Measurements from ENCODE around the gene TMEM131L.
"Not testable (repeated sequence)": the region's sequence is repeated elsewhere in the genome, so short reads cannot be mapped to it uniquely, and the experiment has no call there.

Gene TMEM131L

DNA sequence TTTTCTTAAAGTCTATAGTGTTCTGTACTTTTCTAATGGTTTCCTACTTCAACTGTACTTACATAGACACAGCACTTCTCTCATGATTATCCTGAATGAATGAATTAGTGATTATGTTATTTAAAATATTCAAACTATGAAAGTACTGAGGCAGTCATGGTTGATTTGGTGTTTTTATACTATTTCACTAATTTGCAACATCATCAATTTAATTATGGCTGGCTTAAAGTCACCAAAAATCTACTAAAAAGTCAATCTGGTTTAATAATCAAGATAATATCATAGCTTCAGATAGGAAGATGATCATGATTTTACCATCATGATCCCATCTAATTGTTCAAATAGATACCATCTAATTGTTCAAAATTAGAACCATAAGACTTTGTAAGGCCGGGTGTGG, 16.8 kb upstream of the TMEM131L start:
- H3K36me3 ChIP-seq (ENCODE audit: insufficient read depth, low read length), result no peaks in the 10 kb centered on the region
- no peaks in the 10 kb centered on the region for H3K27me3 ChIP-seq (ENCODE audit: insufficient read depth, low read length)
- H3K4me3 ChIP-seq (ENCODE audit: low read length), result no peak overlapping the region
- 100% methylated on average over 1 of the region's 1 CpG for WGBS
- H3K9me3 ChIP-seq (ENCODE audit: insufficient read depth, low read depth, low read length), result no peaks in the 10 kb centered on the region
- peaks cover 13% of the 10 kb centered on the region; the same call in 1 of the 2 replicates for H3K4me1 ChIP-seq (ENCODE audit: insufficient read depth, low read length)
- no peak overlapping the region for H3K27ac ChIP-seq (ENCODE audit: low read depth, low read length)
- no peak overlapping the region for H3K9ac ChIP-seq (ENCODE audit: low read depth, low read length)

DNA sequence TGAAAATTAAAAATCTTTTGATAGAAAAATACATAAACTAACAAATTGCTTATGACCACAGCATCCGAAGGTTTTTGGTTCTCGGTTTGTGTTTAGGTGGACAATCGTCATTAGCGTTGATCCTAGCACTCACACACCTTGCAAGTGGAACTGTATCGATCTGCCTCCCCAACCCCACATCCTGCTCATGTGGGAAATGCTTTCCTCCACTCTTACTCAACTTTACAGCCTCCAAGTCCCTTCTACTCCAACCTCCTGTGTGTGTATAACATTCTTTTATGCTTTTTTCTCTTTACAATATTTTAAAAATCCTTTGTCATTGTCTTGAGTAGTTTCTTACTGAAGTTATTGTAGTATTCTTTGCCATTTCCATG, 15.6 kb upstream of the TMEM131L start:
- H3K27me3 ChIP-seq (ENCODE audit: insufficient read depth, low read length), result no peaks in the 10 kb centered on the region
- no peak overlapping the region for H3K27ac ChIP-seq (ENCODE audit: low read depth, low read length)
- WGBS, result 96% methylated on average over 5 of the region's 5 CpGs

DNA sequence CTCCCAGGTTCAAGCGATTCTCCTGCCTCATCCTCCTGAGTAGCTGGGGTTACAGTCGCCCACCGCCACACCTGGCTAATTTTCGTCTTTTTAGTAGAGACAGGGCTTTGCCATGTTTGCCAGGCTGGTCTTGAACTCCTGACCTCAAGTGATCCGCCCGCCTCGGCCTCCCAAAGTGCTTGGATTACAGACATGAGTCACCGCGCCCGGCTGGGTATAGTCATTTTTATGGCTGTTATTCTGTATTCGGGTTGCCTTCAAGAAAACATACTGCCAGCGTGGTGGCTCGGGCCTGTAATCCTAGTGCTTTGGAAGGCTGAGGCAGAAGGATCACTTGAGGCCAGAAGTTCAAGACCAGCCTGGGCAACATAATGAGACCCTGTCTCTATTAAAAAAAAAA, 15.0 kb upstream of the TMEM131L start:
- not testable (repeated sequence) for H3K4me3 ChIP-seq (ENCODE audit: low read length); H3K9me3 ChIP-seq (ENCODE audit: insufficient read depth, low read depth, low read length); H3K27me3 ChIP-seq (ENCODE audit: insufficient read depth, low read length); H3K9ac ChIP-seq (ENCODE audit: low read depth, low read length); H3K27ac ChIP-seq (ENCODE audit: low read depth, low read length); H3K36me3 ChIP-seq (ENCODE audit: insufficient read depth, low read length)
- H3K4me1 ChIP-seq (ENCODE audit: insufficient read depth, low read length), result peaks cover 13% of the 10 kb centered on the region; the same call in 1 of the 2 replicates
- WGBS, result 78% methylated on average over 13 of the region's 13 CpGs

More for the DNA sequence above, 15.6 kb upstream of the TMEM131L start:
- Histone ChIP-seq H3K4me3 (ENCODE audit: low read length) (no peak overlapping the region), H3K4me1 (ENCODE audit: insufficient read depth, low read length) (peaks cover 13% of the 10 kb centered on the region; the same call in 1 of the 2 replicates), H3K9me3 (ENCODE audit: insufficient read depth, low read depth, low read length) (no peaks in the 10 kb centered on the region), H3K36me3 (ENCODE audit: insufficient read depth, low read length) (no peaks in the 10 kb centered on the region), H3K9ac (ENCODE audit: low read depth, low read length) (no peak overlapping the region)

DNA sequence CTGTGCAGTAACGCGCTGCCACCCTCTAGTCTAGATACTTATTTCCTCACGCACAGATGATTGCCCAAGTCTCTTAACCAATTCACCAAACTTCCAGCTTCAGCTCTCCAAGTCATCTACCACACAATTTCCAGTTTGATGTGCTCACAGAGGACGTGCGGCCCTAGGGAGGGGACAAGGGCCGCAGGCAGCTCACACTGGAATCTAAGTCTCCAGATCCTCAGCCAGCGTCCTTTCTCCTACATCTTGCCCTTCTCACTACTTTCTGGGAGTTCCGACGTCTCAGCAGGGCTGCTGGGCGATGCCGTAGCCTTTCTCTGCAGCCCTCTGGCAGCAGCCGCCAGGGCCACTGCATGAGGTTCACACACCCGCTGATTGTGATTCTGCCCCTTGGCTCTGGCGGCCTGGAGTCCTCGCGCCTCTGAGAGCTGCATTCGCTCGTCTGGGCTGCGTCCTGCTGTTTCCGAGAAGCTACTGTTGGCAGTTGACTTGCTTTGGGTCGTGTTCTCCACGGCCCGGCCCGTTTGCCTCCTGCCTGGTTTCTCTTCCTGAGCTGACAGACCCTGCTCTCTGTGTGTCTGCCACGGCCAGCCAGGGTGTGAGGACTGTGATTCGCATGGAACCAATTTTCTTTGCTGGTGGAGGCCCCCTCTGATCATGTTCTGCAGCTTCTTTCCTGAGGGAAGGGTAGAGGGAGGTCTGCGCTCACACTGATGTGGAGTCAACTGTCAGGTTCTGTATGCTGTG, 14.1 kb upstream of the TMEM131L start:
- Histone ChIP-seq H3K4me3 (ENCODE audit: low read length) (no peak overlapping the region), H3K27me3 (ENCODE audit: insufficient read depth, low read length) (no peaks in the 10 kb centered on the region), H3K27ac (ENCODE audit: low read depth, low read length) (no peak overlapping the region), H3K9me3 (ENCODE audit: insufficient read depth, low read depth, low read length) (no peaks in the 10 kb centered on the region), H3K4me1 (ENCODE audit: insufficient read depth, low read length) (peaks cover 13% of the 10 kb centered on the region; the same call in 1 of the 2 replicates), H3K36me3 (ENCODE audit: insufficient read depth, low read length) (no peaks in the 10 kb centered on the region), H3K9ac (ENCODE audit: low read depth, low read length) (no peak overlapping the region)
- 46% methylated on average over 27 of the region's 27 CpGs for WGBS

DNA sequence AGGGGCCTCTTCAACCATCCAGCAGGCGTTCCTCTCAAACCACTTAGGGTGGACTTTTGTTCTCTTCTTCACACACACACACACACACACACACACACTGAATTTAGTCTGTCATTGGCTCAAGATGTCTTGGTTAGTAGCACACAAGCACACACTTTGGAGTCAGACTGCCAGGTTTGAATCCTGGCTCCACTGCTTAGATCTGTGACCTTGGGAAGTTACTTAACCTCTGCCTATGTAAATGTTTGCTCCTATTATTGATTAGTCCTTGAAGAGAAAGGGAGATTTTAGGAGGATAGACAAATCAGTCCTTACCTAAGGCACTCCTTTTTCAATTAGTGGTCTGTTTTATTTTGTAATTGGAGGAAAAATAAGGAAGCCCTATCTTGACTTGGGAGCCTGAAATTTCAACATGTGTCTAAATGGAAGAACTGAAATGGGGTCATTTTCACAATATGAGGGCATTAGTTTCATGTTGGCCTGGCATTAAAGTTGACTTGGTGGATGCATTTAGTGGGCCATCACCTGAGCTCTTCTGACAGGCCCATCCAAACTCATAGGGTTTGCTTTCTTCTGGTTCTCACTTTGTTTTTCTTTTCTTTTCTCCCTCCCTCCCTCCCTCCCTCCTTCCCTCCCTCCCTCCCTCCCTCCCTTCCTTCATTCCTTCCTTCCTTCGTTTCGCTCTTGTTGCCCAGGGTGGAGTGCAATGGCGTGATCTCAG, 13.3 kb upstream of the TMEM131L start:
- H3K27ac ChIP-seq (ENCODE audit: low read depth, low read length), result no peak overlapping the region
- no peak overlapping the region for H3K4me3 ChIP-seq (ENCODE audit: low read length)
- 88% methylated on average over 4 of the region's 4 CpGs for WGBS
- H3K4me1 ChIP-seq (ENCODE audit: insufficient read depth, low read length), result peaks cover 13% of the 10 kb centered on the region; the same call in 1 of the 2 replicates
- no peaks in the 10 kb centered on the region for H3K36me3 ChIP-seq (ENCODE audit: insufficient read depth, low read length)
- no peak overlapping the region for H3K9ac ChIP-seq (ENCODE audit: low read depth, low read length)
- no peaks in the 10 kb centered on the region for H3K9me3 ChIP-seq (ENCODE audit: insufficient read depth, low read depth, low read length)
- H3K27me3 ChIP-seq (ENCODE audit: insufficient read depth, low read length), result no peaks in the 10 kb centered on the region

DNA sequence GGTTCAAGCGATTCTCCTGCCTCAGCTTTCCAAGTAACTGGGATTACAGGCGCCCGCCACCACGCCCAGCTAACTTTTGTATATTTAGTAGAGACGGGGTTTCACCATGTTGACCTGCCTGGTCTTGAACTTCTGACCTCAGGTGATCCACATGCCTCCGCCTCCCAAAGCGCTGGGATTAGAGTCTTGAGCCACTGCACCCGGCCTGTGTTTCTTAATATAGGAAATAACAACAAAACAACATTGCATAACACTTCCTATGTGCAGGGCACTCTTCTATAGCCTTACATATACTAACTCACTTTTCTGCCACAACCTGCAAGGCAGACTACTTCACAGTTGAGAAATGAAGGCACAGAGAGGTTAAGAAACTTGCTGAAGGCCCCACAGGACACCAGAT, 12.8 kb upstream of the TMEM131L start:
- no peaks in the 10 kb centered on the region for H3K9me3 ChIP-seq (ENCODE audit: insufficient read depth, low read depth, low read length)
- H3K27ac ChIP-seq (ENCODE audit: low read depth, low read length), result no peak overlapping the region
- no peak overlapping the region for H3K9ac ChIP-seq (ENCODE audit: low read depth, low read length)
- H3K36me3 ChIP-seq (ENCODE audit: insufficient read depth, low read length), result no peaks in the 10 kb centered on the region
- H3K27me3 ChIP-seq (ENCODE audit: insufficient read depth, low read length), result no peaks in the 10 kb centered on the region
- H3K4me1 ChIP-seq (ENCODE audit: insufficient read depth, low read length), result peaks cover 13% of the 10 kb centered on the region; the same call in 1 of the 2 replicates
- H3K4me3 ChIP-seq (ENCODE audit: low read length), result no peak overlapping the region
- WGBS, result 89% methylated on average over 8 of the region's 8 CpGs

DNA sequence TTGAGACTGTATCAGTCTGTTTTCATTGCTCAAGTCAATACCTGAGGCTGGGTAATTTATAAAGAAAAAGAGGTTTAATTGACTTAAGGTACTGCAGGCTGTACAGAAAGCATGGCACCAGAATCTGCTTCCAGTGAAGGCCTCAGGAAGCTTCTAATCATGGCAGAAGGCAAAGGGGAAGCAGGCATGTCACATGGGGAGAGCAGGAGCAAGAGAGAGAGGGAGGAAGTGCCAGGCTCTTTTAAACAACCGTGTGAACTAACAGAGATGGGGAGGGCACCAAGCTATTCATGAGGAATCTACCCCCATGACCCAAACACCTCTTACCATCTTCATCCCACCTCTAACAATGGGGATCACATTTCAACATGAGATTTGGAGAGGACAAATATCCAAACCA, 7.2 kb upstream of the TMEM131L start:
- no peaks in the 10 kb centered on the region for H3K9me3 ChIP-seq (ENCODE audit: insufficient read depth, low read depth, low read length)
- WGBS, result 83% methylated on average over 1 of the region's 1 CpG
- H3K27me3 ChIP-seq (ENCODE audit: insufficient read depth, low read length), result no peaks in the 10 kb centered on the region
- no peak overlapping the region for H3K27ac ChIP-seq (ENCODE audit: low read depth, low read length)
- no peaks in the 10 kb centered on the region for H3K36me3 ChIP-seq (ENCODE audit: insufficient read depth, low read length)
- H3K4me1 ChIP-seq (ENCODE audit: insufficient read depth, low read length), result no peaks in the 10 kb centered on the region
- no peak overlapping the region for H3K9ac ChIP-seq (ENCODE audit: low read depth, low read length)
- no peak overlapping the region for H3K4me3 ChIP-seq (ENCODE audit: low read length)

DNA sequence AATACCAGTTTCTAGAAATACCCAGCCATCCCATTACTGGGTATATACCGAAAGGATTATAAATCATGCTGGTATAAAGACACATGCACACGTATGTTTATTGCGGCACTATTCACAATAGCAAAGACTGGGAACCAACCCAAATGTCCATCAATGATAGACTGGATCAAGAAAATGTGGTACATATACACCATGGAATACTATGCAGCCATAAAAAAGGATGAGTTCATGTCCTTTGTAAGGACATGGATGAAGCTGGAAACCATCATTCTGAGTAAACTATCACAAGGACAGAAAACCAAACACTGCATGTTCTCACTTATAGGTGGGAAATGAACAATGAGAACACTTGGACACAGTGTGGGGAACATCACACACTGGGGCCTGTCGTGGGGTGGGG, 4.6 kb upstream of the TMEM131L start:
- not testable (repeated sequence) for H3K36me3 ChIP-seq (ENCODE audit: insufficient read depth, low read length); H3K9ac ChIP-seq (ENCODE audit: low read depth, low read length); H3K9me3 ChIP-seq (ENCODE audit: insufficient read depth, low read depth, low read length); H3K27ac ChIP-seq (ENCODE audit: low read depth, low read length); H3K4me3 ChIP-seq (ENCODE audit: low read length); H3K4me1 ChIP-seq (ENCODE audit: insufficient read depth, low read length)
- WGBS, result 95% methylated on average over 4 of the region's 4 CpGs
- H3K27me3 ChIP-seq (ENCODE audit: insufficient read depth, low read length), result peaks cover 16% of the 10 kb centered on the region

DNA sequence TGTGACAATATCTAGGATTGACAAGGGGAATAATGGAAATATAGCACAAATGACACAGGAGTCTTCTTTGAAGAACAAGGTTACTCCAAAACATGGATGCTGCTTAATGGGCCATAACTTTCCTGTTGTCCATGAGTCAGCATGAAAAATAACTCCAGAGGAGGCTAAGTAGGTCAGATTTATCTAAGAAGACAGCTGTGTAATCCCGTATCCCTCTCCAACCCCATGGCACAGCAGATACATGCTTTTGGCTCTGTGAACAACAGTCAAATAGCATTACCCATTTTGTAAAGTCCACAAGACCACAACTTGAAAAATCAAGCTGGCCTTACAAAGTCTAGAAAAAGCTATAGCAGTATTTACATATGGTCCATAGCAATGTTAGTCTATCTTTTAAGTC, 2.1 kb upstream of the TMEM131L start:
- no peaks in the 10 kb centered on the region for H3K36me3 ChIP-seq (ENCODE audit: insufficient read depth, low read length)
- no peak overlapping the region for H3K9ac ChIP-seq (ENCODE audit: low read depth, low read length)
- peaks cover 19% of the 10 kb centered on the region for H3K4me1 ChIP-seq (ENCODE audit: insufficient read depth, low read length)
- H3K27me3 ChIP-seq (ENCODE audit: insufficient read depth, low read length), result peaks cover 20% of the 10 kb centered on the region
- 97% methylated on average over 1 of the region's 1 CpG for WGBS
- no peaks in the 10 kb centered on the region for H3K9me3 ChIP-seq (ENCODE audit: insufficient read depth, low read depth, low read length)
- H3K4me3 ChIP-seq (ENCODE audit: low read length), result no peak overlapping the region
- H3K27ac ChIP-seq (ENCODE audit: low read depth, low read length), result no peak overlapping the region

DNA sequence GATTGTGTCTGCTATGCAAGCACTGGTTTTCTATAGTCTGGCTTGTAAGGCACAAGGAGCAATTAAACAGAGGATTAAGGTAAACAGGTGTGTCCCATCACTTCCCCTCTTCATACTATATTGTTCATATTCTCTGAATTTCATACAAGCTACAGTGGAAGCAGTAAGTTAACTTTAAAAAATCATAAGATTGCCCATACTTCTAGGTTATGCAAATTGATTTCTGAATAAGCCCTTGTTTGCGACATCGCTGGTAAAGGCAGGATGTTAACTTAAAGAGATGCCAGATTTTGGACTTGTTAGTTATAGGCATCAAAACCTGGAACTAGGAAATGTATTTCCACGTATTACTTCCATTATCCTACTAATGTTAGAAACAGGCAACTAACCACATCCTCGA, 1.0 kb upstream of the TMEM131L start:
- 0 out of 2 replicates have a peak overlapping the region, but pooled peaks have one; percentile 74 for H3K9ac ChIP-seq (ENCODE audit: low read depth, low read length)
- H3K9me3 ChIP-seq (ENCODE audit: insufficient read depth, low read depth, low read length), result no peaks in the 10 kb centered on the region
- H3K27me3 ChIP-seq (ENCODE audit: insufficient read depth, low read length), result peaks cover 20% of the 10 kb centered on the region
- H3K4me1 ChIP-seq (ENCODE audit: insufficient read depth, low read length), result peaks cover 19% of the 10 kb centered on the region
- H3K4me3 ChIP-seq (ENCODE audit: low read length), result peak overlapping the region; percentile 98
- no peak overlapping the region for H3K27ac ChIP-seq (ENCODE audit: low read depth, low read length)
- no peaks in the 10 kb centered on the region for H3K36me3 ChIP-seq (ENCODE audit: insufficient read depth, low read length)
- 56% methylated on average over 4 of the region's 4 CpGs for WGBS

DNA sequence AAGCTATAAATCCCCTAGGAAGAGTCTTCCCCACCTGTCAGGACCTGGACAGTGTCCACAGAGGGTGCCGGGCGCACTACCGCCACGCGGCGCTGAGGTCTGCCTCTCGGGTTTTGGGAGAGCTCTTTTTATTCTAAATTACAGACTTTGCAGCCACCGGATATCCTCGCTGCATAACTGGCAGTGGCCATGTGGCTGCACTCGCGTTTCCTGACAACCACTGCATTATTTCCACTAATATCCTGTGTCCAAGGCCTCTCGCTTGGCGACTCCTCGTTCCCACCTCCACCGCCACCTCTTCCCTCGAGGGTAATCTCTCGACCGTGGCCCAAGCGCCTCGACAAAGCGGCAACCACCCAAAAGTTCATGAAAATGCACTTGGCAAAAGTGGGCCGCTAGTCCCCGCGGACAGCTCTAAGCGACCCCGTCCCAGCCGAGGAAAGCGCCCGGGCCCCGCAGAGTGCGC, 512 bp upstream of the TMEM131L start:
- Histone ChIP-seq H3K36me3 (ENCODE audit: insufficient read depth, low read length) (no peaks in the 10 kb centered on the region), H3K9me3 (ENCODE audit: insufficient read depth, low read depth, low read length) (no peaks in the 10 kb centered on the region), H3K9ac (ENCODE audit: low read depth, low read length) (peak overlapping the region; percentile 74), H3K27ac (ENCODE audit: low read depth, low read length) (peak overlapping the region; percentile 28; the same call in 1 of the 2 replicates), H3K4me3 (ENCODE audit: low read length) (peak overlapping the region; percentile 98), H3K4me1 (ENCODE audit: insufficient read depth, low read length) (peaks cover 19% of the 10 kb centered on the region), H3K27me3 (ENCODE audit: insufficient read depth, low read length) (peaks cover 20% of the 10 kb centered on the region)
- WGBS, result 2% methylated on average over 31 of the region's 31 CpGs

Measured in HUES64 (cell line).